ENCODE data around the gene MED19.
"Not testable (repeated sequence)": the region's sequence is repeated elsewhere in the genome, so short reads cannot be mapped to it uniquely, and the experiment has no call there.

MED19 gene

DNA sequence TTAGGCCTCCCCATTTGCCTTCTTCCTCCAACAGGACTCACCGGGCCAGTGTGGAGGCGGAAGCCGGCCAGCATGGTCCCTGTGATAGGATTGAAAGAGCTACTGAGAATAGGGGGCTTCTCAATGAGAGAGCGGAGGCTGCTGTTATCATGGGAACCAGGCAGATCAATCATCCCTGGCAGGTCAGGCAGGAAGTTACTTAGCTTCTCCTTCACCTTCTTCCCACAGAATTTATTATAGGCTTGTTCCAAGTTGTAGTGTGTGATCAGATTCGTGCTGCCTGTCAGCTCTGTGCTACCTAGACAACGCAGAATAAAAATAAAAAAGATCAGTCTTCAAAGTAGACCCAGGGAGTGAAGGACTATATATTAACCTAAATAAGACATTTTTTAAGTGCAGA lies 7.1 kb downstream of the MED19 start:
- no peak for DNase-seq (ENCODE audit: low read depth in 2 of 2)

DNA sequence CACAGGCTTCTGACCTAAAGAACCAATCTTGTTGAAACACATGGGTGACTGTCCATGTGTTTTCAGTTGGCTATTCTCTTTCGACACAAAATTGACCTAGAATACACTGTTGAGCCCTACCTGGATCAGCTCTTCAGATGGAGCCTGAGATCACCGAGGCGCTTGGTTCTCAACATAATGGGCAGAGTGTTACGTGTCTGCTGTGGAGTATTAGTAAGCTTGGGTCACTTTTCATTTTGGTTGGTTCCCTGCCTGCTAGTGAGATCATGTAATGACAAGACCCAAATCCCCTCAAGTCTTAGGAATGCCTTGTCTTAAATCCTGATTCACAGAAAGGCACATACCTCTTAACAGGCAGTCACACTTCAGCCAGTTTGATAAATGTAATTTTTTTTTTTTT lies 8.7 kb downstream of the MED19 start:
- no peak for DNase-seq (ENCODE audit: low read depth in 2 of 2)

GRCh38 chr11:57700425-57700824 lies 11.6 kb downstream of the MED19 start:
- no peak for DNase-seq (ENCODE audit: low read depth in 2 of 2)

- DNase-seq (ENCODE audit: low read depth in 2 of 2): no peak
Measured at GRCh38 chr11:57699813-57700212, 12.2 kb downstream of the MED19 start.

GRCh38 chr11:57698843-57699365 lies 13.1 kb downstream of the MED19 start:
- no peak for DNase-seq (ENCODE audit: low read depth in 2 of 2)

GRCh38 chr11:57690474-57690873 lies 21.5 kb downstream of the MED19 start:
- not testable (repeated sequence) for DNase-seq (ENCODE audit: low read depth in 2 of 2)

- DNase-seq (ENCODE audit: low read depth in 2 of 2): no peak
Measured at GRCh38 chr11:57681168-57681567, 30.8 kb downstream of the MED19 start.

DNA sequence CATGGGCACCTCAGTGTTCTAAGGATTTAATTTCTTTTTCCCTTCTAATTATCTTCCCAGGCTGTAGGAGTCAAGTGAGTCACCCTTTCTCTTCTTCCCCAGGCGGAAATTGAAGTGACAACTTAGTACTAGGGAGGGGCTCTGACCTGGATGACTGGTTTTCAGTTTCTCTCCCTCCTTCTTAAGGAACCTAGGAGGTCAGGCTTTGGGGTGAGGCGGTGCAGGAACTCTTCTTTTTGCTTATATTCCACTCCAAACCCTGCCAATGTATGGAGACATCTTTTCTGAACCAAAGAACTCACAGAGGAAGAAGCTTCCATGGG lies 31.5 kb downstream of the MED19 start:
- DNase-seq (ENCODE audit: low read depth in 2 of 2): no peak

DNA sequence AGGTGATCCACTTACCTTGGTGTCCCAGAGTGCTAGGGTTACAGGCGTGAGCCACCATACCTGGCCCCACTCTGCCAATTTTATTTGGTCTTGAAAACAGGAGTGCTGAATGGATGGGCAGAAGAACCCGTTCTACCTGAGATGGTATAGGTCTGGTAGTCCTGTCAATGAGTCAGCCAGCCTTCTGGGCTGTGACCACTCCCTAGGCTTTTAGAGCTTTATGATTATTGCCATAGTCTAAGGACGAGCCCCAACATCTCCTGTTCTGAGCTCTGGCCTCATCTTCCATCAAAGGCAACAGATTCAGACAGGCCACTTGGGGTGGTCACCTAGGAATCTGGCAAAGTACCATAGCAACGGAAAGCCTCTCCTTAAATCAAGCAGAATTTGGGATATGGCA lies 32.6 kb downstream of the MED19 start:
- no peak for DNase-seq (ENCODE audit: low read depth in 2 of 2)

DNA sequence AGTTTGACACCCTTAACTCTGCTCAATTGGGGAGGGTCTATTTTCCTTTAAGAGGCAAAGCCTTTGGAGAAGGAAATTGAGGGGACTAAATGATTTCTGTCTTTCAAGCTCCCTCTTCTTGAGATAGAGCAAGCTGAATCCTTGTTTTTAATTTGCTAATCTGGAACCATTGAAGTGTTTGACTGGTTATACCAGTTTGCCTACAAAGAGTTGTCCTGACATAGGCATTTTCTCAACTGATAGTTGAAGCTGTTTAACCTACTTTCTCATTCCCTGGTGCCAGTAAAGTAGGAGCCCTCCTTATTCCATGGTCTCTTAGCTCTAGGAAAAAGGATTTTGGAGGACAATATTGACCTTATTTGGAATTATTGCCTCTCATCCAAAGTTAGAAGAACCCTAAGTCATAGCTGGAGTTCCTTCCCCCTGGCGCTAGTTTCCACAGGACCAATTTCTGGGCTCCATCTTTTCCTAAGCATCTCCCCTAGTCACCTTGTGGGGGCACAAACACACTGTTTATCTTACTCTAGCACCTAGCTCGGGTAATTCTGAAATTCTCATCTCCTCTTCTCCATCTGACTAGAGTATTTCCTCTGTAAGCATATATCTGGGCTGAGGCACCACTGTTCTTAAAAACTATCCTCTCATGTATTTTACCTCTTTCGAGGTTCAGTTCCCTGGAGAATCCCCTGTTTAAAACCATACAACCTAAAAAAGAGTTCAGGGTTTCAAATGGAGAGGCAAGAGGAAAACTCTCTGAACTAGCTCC lies 36.7 kb downstream of the MED19 start:
- DNase-seq (ENCODE audit: low read depth in 2 of 2): no peak

- no peak for DNase-seq (ENCODE audit: low read depth in 2 of 2)
Measured at GRCh38 chr11:57674251-57674650, 37.8 kb downstream of the MED19 start.

- peak in 1 of 2 donors; percentile 26 for DNase-seq (ENCODE audit: low read depth in 2 of 2)
Measured at GRCh38 chr11:57668434-57668782, 43.6 kb downstream of the MED19 start.

DNA sequence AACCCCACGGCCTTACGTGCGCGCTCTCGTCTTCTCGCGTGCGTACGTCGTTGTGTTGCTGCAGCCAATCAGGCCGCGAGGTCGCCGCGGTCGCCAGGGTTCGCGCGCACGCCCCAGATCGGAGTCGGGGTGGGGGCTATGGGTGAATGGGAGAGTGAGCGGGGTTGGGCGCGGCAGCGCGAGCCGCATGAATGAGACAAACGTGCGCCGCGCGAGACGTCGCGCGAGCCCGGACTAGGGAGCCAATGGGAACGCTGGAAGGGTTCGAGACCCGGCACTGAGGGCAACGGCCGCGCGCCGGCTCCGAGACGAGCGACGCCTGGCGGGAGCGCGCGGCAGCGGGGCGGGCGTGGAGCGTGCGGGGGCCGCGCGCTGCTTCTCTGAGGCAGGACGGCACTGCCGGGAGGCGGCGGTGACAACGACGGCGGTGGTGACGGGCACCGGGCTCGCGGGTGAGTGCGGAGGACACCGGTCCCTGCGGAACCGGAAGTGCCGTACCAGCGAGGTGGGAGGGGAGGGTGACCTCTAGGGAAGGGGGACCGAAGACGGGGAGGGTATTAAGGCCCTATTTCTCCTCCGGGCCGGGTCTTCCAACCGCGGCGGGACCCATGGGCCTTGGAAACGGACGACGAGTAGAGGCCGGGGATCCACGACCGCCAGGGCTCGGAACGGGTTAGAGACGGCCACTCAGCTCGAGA lies 44.1 kb downstream of the MED19 start, which contains the start of gene ZDHHC5:
Gene ZDHHC5, plus strand, starts transcription at position 379 of the 698 bp plus-strand sequence. CDS start 4,977 bp downstream, outside the sequence.
- DNase-seq (ENCODE audit: low read depth in 2 of 2): peak; percentile 95 to 97

GRCh38 chr11:57667117-57667735 lies 44.8 kb downstream of the MED19 start:
- peak; percentile 79 to 85 for DNase-seq (ENCODE audit: low read depth in 2 of 2)

GRCh38 chr11:57663975-57664374 lies 48.0 kb downstream of the MED19 start:
- no peak for DNase-seq (ENCODE audit: low read depth in 2 of 2)

DNA sequence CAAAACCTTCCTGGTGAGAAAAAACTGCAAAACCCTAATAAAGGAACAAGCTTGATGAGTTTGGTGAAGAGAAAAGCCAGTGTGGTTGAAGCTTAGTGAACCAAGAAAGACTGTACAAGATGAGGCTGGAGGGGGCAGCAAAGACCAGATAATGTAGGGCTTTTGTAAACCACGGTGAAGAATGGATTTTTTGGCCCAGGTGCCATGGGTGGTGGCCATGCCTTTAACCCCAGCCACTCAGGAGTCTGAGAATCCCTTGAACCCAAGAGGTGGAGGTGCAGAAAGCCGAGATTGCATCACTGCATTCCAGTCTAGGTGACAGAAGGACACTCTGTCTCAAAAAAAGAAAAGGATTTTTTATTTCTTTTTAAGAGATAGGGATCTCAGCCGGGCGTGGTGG lies 49.1 kb downstream of the MED19 start:
- DNase-seq (ENCODE audit: low read depth in 2 of 2): no peak

DNA sequence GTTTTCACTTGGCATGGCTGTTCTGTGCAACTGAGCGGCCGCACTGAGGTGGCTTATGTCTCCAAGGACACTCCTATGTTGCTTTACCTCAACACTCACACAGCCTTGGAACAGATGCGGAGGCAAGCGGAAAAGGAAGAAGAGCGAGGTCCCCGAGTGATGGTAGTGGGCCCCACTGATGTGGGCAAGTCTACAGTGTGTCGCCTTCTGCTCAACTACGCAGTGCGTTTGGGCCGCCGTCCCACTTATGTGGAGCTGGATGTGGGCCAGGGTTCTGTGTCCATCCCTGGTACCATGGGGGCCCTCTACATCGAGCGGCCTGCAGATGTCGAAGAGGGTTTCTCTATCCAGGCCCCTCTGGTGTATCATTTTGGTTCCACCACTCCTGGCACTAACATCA lies 52.3 kb downstream of the MED19 start:
- DNase-seq (ENCODE audit: low read depth in 2 of 2): no peak

DNA sequence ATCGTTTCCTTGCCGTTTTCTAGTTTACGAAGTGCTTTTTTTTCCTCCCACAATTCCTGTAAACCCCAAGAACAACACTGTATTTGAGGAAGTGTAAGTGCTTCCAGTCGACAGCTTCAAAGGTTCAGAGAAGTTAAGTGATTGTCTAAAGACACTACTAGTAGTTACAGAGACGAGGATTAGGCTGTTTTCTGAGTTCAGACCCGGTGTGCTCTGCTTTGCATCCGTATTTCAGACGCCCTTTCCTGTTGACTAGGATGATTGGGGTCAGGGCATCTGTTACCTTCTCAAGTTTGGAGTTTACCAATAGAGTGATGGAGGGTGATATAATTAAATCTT lies 54.0 kb downstream of the MED19 start:
- no peak for DNase-seq (ENCODE audit: low read depth in 2 of 2)

DNA sequence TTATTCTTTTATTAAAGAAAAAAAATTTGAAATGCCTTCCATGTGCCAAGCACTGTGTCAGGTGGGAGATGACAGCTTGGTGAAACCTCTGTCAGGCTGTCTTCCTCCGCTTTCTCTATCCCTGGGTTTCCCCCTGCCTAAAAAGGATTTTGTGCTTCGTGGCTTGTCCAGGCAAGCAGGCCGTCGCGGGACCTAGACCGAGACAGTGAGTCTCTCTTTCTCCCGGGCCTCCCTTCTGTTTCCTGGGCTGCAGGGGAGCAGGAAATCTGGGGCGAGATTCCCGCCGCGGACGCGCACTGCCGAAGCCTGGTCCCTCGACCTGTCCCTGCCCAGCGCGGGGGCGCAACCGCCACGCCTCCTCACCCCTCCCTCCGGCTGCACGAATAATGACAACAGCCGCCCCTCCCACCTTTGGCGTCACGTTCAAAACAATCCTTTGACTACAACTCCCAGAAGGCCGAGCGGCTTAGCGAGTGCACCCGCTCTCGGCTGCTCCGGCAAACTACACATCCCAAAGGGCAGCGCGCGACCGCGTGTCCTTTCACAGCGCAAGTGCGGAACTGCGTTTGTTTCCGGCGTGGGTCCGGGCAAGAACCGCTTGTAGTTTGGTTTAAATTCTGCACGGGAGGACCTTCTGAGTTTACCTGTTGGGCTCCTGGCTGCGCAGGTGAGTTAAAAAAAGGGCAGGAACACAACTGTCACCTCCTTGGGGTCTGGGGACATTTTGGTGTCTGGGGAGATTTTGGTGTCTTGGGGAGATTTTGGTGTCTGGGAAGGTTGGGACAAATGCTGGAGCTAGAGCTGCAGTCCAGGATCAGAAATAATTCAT lies 54.6 kb downstream of the MED19 start, which contains the start of gene CLP1:
Gene CLP1, plus strand, starts transcription at position 569 of the 829 bp plus-strand sequence. CDS start 1,715 bp downstream, outside the sequence.
- peak; percentile 96 to 97 for DNase-seq (ENCODE audit: low read depth in 2 of 2)

DNA sequence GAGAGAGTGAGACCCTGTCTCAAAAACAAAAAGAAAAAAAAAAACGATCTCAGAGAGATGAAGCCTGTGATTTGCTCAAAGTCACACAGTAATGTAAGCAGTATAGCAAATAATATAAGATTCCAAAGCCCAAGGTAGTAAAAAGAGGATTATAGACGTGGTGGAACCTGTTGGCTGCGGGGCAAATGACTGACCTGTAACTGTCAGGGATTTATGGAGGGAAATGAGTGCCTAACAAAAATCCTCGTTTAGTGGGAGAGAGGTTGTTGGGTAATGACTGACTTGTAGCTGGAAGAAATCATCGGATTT lies 55.2 kb downstream of the MED19 start:
- DNase-seq (ENCODE audit: low read depth in 2 of 2): no peak

Measured in stimulated activated CD4-positive, alpha-beta T cell treated with anti-CD3 and anti-CD28 coated beads, Interleukin-1b, Interleukin-23, amount 100 ng/mL, for 4 hours (primary cell).